Measurements from ENCODE around the gene PPP6R3. TPM values are rescaled to one million over a fixed set of nuclear protein-coding genes. Genes with fewer than 3 reads are reported as not detected.

The PPP6R3 gene
- polyA plus RNA-seq, 1 donor from 2014 or later, result 111 TPM

DNA sequence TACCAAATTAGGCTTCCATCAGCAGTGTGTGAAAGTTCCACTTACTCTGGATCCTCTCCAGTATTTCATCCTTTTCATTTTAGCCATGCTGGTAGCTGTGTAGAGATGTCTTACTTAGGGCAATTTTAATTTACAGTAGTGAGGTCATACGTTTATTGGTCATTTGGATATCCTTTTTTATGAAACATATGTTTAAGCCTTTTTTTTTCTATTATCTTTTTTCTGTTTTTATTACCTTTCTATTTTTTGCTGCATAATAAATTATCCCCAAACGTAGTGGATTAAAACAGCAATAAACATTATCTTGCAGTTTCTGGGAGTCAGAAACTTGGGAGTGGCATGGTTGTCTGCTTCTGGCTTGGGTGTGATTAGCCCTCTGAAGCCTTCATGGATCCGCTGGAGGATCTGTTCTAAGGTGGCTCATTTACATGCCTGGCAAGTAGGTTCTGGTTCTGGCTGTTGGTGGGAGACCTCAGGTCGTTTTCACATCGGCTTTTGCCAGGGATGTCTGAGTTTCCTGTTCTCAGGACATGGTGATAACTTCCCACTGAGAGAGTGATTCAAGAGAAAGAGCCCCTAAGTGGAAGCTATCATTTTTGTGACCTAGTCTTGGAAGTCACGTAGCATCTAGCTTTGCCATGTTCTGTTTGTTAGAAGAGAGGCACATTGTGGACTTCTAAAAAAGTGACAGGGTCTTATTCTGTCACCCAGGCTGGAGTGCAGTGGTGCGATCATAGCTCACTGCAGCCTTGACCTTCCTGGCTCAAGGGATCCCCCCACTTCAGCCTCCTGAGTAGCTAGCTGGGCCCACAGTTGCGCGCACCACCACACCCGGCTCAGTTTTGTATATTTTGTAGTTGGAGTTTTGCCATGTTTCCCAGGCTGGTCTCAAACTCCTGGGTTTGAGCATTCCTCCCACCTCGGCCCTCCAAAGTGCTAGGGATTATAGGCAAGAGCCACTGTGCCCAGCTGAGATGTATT, 38.6 kb downstream of the PPP6R3 start:
- H3K9me3 ChIP-seq (ENCODE audit: low read length), result no peaks in the 10 kb centered on the region
- H3K79me2 ChIP-seq (replicated peaks; ENCODE audit: insufficient read depth, low read length), result peaks cover 67% of the 10 kb centered on the region
- no peak overlapping the region for H3K4me3 ChIP-seq (ENCODE audit: low read length)
- no peak overlapping the region for H3K27ac ChIP-seq (ENCODE audit: low read length)
- no peaks in the 10 kb centered on the region for H3F3A ChIP-seq (ENCODE audit: insufficient read depth, low read length, poor library complexity, severe bottlenecking)
- TF ChIP-seq TAF1 (IDR thresholded peaks at IDR 0.05; ENCODE audit: low read depth), result no peak
- TF ChIP-seq POLR2AphosphoS5 (IDR thresholded peaks at IDR 0.05), result no peak
- TF ChIP-seq, protein P1, sequence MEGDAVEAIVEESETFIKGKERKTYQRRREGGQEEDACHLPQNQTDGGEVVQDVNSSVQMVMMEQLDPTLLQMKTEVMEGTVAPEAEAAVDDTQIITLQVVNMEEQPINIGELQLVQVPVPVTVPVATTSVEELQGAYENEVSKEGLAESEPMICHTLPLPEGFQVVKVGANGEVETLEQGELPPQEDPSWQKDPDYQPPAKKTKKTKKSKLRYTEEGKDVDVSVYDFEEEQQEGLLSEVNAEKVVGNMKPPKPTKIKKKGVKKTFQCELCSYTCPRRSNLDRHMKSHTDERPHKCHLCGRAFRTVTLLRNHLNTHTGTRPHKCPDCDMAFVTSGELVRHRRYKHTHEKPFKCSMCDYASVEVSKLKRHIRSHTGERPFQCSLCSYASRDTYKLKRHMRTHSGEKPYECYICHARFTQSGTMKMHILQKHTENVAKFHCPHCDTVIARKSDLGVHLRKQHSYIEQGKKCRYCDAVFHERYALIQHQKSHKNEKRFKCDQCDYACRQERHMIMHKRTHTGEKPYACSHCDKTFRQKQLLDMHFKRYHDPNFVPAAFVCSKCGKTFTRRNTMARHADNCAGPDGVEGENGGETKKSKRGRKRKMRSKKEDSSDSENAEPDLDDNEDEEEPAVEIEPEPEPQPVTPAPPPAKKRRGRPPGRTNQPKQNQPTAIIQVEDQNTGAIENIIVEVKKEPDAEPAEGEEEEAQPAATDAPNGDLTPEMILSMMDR (IDR thresholded peaks at IDR 0.05; ENCODE audit: poor library complexity, severe bottlenecking), result no peak
- no peak for TF ChIP-seq EZH2 (IDR thresholded peaks at IDR 0.05; ENCODE audit: borderline replicate concordance, insufficient read depth, low read length, poor library complexity, severe bottlenecking)
- no peak for TF ChIP-seq MXI1 (conservative IDR thresholded peaks at IDR 0.05; ENCODE audit: poor library complexity, severe bottlenecking)
- TF ChIP-seq SMC3 (conservative IDR thresholded peaks at IDR 0.05; ENCODE audit: poor library complexity), result no peak
- TF ChIP-seq EP300 (conservative IDR thresholded peaks at IDR 0.05; ENCODE audit: poor library complexity, severe bottlenecking), result no peak
- TF ChIP-seq, protein P2, sequence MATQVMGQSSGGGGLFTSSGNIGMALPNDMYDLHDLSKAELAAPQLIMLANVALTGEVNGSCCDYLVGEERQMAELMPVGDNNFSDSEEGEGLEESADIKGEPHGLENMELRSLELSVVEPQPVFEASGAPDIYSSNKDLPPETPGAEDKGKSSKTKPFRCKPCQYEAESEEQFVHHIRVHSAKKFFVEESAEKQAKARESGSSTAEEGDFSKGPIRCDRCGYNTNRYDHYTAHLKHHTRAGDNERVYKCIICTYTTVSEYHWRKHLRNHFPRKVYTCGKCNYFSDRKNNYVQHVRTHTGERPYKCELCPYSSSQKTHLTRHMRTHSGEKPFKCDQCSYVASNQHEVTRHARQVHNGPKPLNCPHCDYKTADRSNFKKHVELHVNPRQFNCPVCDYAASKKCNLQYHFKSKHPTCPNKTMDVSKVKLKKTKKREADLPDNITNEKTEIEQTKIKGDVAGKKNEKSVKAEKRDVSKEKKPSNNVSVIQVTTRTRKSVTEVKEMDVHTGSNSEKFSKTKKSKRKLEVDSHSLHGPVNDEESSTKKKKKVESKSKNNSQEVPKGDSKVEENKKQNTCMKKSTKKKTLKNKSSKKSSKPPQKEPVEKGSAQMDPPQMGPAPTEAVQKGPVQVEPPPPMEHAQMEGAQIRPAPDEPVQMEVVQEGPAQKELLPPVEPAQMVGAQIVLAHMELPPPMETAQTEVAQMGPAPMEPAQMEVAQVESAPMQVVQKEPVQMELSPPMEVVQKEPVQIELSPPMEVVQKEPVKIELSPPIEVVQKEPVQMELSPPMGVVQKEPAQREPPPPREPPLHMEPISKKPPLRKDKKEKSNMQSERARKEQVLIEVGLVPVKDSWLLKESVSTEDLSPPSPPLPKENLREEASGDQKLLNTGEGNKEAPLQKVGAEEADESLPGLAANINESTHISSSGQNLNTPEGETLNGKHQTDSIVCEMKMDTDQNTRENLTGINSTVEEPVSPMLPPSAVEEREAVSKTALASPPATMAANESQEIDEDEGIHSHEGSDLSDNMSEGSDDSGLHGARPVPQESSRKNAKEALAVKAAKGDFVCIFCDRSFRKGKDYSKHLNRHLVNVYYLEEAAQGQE (IDR thresholded peaks at IDR 0.05; ENCODE audit: borderline replicate concordance), result no peak
- no peak for TF ChIP-seq RAD21 (conservative IDR thresholded peaks at IDR 0.05)
- no peaks in the 10 kb centered on the region for H3K36me3 ChIP-seq (ENCODE audit: insufficient read depth, low read length)
- no peaks in the 10 kb centered on the region for H3K9me2 ChIP-seq (ENCODE audit: insufficient read depth, low read length)
- no peak overlapping the region for H3K9ac ChIP-seq (ENCODE audit: low read length)
- no peak overlapping the region for H3K4me2 ChIP-seq (ENCODE audit: low read length)
- no peak overlapping the region for H2AFZ ChIP-seq (ENCODE audit: low read depth, low read length)
- H3K27me3 ChIP-seq (ENCODE audit: insufficient read depth, low read depth, low read length), result no peaks in the 10 kb centered on the region
- no peaks in the 10 kb centered on the region for H4K20me1 ChIP-seq (ENCODE audit: insufficient read depth)

DNA sequence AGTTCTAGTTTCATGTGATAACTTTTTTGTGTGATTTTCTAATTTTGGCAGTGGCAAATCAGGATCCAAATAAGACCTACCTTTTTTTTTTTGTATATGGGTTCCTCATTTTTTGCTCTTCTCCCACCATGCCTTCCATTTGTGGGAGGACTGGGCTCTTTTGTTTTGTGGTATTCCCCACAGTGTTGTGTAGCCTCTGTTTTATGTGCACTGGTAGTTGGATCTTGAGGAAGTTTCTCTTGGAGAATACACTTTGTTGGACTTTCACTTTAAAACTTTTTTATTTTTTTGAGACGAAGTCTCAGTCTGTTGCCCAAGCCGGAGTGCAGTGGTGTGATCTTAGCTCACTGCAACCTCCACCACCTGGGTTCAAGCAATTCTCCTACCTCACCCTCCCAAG, 39.7 kb downstream of the PPP6R3 start:
- Histone ChIP-seq H3K27me3 (ENCODE audit: insufficient read depth, low read depth, low read length) (no peaks in the 10 kb centered on the region), H3K4me2 (ENCODE audit: low read length) (no peak overlapping the region), H2AFZ (ENCODE audit: low read depth, low read length) (no peak overlapping the region), H3K4me3 (ENCODE audit: low read length) (no peak overlapping the region), H3K9me2 (ENCODE audit: insufficient read depth, low read length) (no peaks in the 10 kb centered on the region), H3K79me2 (replicated peaks; ENCODE audit: insufficient read depth, low read length) (peaks cover 72% of the 10 kb centered on the region), H3K36me3 (ENCODE audit: insufficient read depth, low read length) (no peaks in the 10 kb centered on the region), H3K9ac (ENCODE audit: low read length) (no peak overlapping the region), H3K27ac (ENCODE audit: low read length) (no peak overlapping the region), H3F3A (ENCODE audit: insufficient read depth, low read length, poor library complexity, severe bottlenecking) (no peaks in the 10 kb centered on the region), H4K20me1 (ENCODE audit: insufficient read depth) (no peaks in the 10 kb centered on the region), H3K9me3 (ENCODE audit: low read length) (no peaks in the 10 kb centered on the region)
- no peak for TF ChIP-seq MXI1 (conservative IDR thresholded peaks at IDR 0.05; ENCODE audit: poor library complexity, severe bottlenecking)
- no peak for TF ChIP-seq EZH2 (IDR thresholded peaks at IDR 0.05; ENCODE audit: borderline replicate concordance, insufficient read depth, low read length, poor library complexity, severe bottlenecking)
- TF ChIP-seq SMC3 (conservative IDR thresholded peaks at IDR 0.05; ENCODE audit: poor library complexity), result no peak

All from neural cell (in vitro differentiated cells).